ENCODE results near the gene LDHA. TPM values are rescaled to one million over a fixed set of nuclear protein-coding genes. Genes with fewer than 3 reads are reported as not detected.

LDHA gene
- total and polyA plus RNA-seq, 9 of the 15 experiments (the other 6 are each of a cell fraction or from before 2014, with no cell fraction given), result 535 to 3,001 (median 926) TPM

GRCh38 chr11:18366286-18366685 is 28.1 kb upstream of the LDHA start:
- DNase-seq (ENCODE audit: extremely low read depth in 1 of 4, low spot score in 3 of 4) (no peak), FAIRE-seq (no peak), ATAC-seq (no peak)
- ChIA-PET POLR2A (interaction anchor here (0.8 to 1.1 kb wide), 3 partner anchors 18 to 30 kb away, joined by 3 read pairs; partner anchors contain the start of gene LDHA), CTCF (ENCODE audit: low intra/inter-chr PET ratio) (no interaction called here)
- Histone ChIP-seq H3K36me3 (ENCODE audit: control insufficient read depth, insufficient read depth, low read length) (peaks cover 62% of the 10 kb centered on the region), H3K4me2 (ENCODE audit: insufficient read depth, low read length) (no peak overlapping the region), H2AFZ (ENCODE audit: low read depth, low read length) (no peak overlapping the region), H3K79me2 (ENCODE audit: control insufficient read depth, insufficient read depth, low read length) (no peaks in the 10 kb centered on the region), H3K4me3 (no peak overlapping the region), H3K27me3 (ENCODE audit: control insufficient read depth in 2 of 2, insufficient read depth in 2 of 2, low read length in 2 of 2) (no peaks in the 10 kb centered on the region), H4K20me1 (replicated peaks; ENCODE audit: control insufficient read depth, insufficient read depth, low read length) (no peaks in the 10 kb centered on the region), H3K9me1 (ENCODE audit: control insufficient read depth, insufficient read depth, low read length) (no peaks in the 10 kb centered on the region), H3K27ac (ENCODE audit: extremely low read depth, low read depth, low read length) (no peak overlapping the region), H3K9ac (ENCODE audit: insufficient read depth in 1 of 2, low read depth in 2 of 2, low read length in 2 of 2) (no peak overlapping the region), H3K9me3 (replicated peaks; ENCODE audit: control insufficient read depth, insufficient read depth, low read depth, low read length) (no peaks in the 10 kb centered on the region), H3K4me1 (replicated peaks in 1 of 2; ENCODE audit: control insufficient read depth in 2 of 2, insufficient read depth in 2 of 2, low read length in 2 of 2) (peaks cover 0 to 4% of the 10 kb centered on the region in 2 experiments; a peak in 3 of 5 replicates)
- TF ChIP-seq CREBBP (IDR thresholded peaks at IDR 0.05; ENCODE audit: low read depth, low read length) (no peak), HDAC8 (tag; IDR thresholded peaks at IDR 0.05) (no peak), SMARCA4 (IDR thresholded peaks at IDR 0.05) (no peak), CREB3 (tag; conservative IDR thresholded peaks at IDR 0.05; ENCODE audit: low read depth) (no peak), UBTF (IDR thresholded peaks at IDR 0.05; ENCODE audit: borderline replicate concordance in 1 of 2, low read depth in 2 of 2, low read length in 2 of 2) (no peak), HSF4 (CRISPR knock-in tag; IDR thresholded peaks at IDR 0.05; ENCODE audit: borderline replicate concordance) (no peak), IRF9 (tag; IDR thresholded peaks at IDR 0.05) (no peak), EWSR1 (IDR thresholded peaks at IDR 0.05; ENCODE audit: borderline replicate concordance, low read depth, partially characterized antibody) (no peak), ZNF655 (CRISPR knock-in tag; IDR thresholded peaks at IDR 0.05) (no peak), ZFPM2 (CRISPR knock-in tag; IDR thresholded peaks at IDR 0.05) (no peak), SRSF3 (IDR thresholded peaks at IDR 0.05; ENCODE audit: insufficient read depth, low read length) (no peak), KDM1A (IDR thresholded peaks at IDR 0.05) (no peak), USF2 (CRISPR knock-in tag; IDR thresholded peaks at IDR 0.05) (no peak)
- in situ Hi-C loops (cut with MboI) (no loop called here), intact Hi-C loops (cut with micrococcal nuclease) (no loop called here)
- 93% methylated on average over 4 of the region's 4 CpGs for WGBS (ENCODE audit: insufficient coverage, low coverage, missing lambda C conversion rate)
- no TSS peak for BruUV-seq (replicated peaks)
